Breast epithelium (tissue), 3 donors: ENCODE results near the gene ALG5.

Experiments used
- POLR2A ChIP-seq: fragments of 450-650 bp; IDR thresholded peaks from one replicate; pipeline ENCODE4 v1.6.1; 2016; ENCODE audit warnings: antibody characterized with exemption, mild to moderate bottlenecking, moderate library complexity
- TF ChIP-seq, protein P1 (sequence below), 3 donors: fragments of 450-650 bp; IDR thresholded peaks; one replicate each; pipeline ENCODE4 v1.5.1; 2016 to 2017; ENCODE audit warnings: antibody characterized with exemption in 3 of 3, mild to moderate bottlenecking in 3 of 3, moderate library complexity in 3 of 3

- no peak for TF ChIP-seq POLR2A
- TF ChIP-seq, protein P1, sequence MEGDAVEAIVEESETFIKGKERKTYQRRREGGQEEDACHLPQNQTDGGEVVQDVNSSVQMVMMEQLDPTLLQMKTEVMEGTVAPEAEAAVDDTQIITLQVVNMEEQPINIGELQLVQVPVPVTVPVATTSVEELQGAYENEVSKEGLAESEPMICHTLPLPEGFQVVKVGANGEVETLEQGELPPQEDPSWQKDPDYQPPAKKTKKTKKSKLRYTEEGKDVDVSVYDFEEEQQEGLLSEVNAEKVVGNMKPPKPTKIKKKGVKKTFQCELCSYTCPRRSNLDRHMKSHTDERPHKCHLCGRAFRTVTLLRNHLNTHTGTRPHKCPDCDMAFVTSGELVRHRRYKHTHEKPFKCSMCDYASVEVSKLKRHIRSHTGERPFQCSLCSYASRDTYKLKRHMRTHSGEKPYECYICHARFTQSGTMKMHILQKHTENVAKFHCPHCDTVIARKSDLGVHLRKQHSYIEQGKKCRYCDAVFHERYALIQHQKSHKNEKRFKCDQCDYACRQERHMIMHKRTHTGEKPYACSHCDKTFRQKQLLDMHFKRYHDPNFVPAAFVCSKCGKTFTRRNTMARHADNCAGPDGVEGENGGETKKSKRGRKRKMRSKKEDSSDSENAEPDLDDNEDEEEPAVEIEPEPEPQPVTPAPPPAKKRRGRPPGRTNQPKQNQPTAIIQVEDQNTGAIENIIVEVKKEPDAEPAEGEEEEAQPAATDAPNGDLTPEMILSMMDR (IDR thresholded peaks at IDR 0.05), result no peak
Observed at GRCh38 chr13:36912973-36913372, 86.2 kb downstream of the ALG5 start.
